HepG2 (cell line): ENCODE measurements around the gene PRKG1. TPM values are rescaled to one million over a fixed set of nuclear protein-coding genes. Genes with fewer than 3 reads are reported as not detected.

Source experiments
- ATAC-seq: fragments of 200-7000 bp; cut with Tn5 transposase; 3 replicates; pipeline ENCODE4 v1.9.1; 2020; ENCODE audit warnings: mild to moderate bottlenecking, moderate library complexity
- BruUV-seq: library from RNA; stranded (reverse); fragments of 400-500 nt; replicated peaks from 2 replicates; lab custom pipeline; 2021; lab: Mats Ljungman, UMichigan
- CTCF ChIA-PET: fragments of 300-600 bp; formaldehyde crosslinking; extraction: SDS; loops from one replicate; lab custom pipeline; 2021; ENCODE audit warnings: low total read pairs, inconsistent platforms, low intra/inter-chr PET ratio; lab: Yijun Ruan, JAX
- POLR2A ChIA-PET: fragments of 350-600 bp; sonication (Branson Sonifier 250); formaldehyde crosslinking; loops from one replicate; lab custom pipeline; 2020; ENCODE audit warnings: antibody characterized with exemption, inconsistent platforms; lab: Yijun Ruan, JAX
- DNase-seq: peaks from one replicate; pipeline ENCODE4 v3.0.0-alpha.2; 2015; ENCODE audit warnings: low spot score
- FAIRE-seq: peaks from 3 replicates; lab custom pipeline; 2011; peaks lifted over from hg19 to GRCh38; lab: Jason Lieb, UNC
- H2AFZ ChIP-seq: one replicate; pipeline ENCODE4 v1.6.1; 2011; ENCODE audit warnings: low read length, inconsistent platforms
- H3K27ac ChIP-seq: fragments of 300-600 bp; 3 replicates; pipeline ENCODE4 v1.8.0; 2011; ENCODE audit warnings: mixed run types, mild to moderate bottlenecking, mixed read lengths, low read length, inconsistent platforms; ENCODE audit not compliant: insufficient read depth; ENCODE audit errors: extremely low read length
- H3K27me3 ChIP-seq, 2 experiments: fragments of 200-600 bp in 1 of 2; 2 replicates in 1 of 2; 3 replicates in 1 of 2; pipeline versions ENCODE4 v1.6.0 to v1.8.0; 2011; ENCODE audit warnings: low read length in 2 of 2, mild to moderate bottlenecking in 2 of 2, moderate library complexity in 2 of 2, inconsistent platforms in 1 of 2; ENCODE audit not compliant: insufficient read depth in 2 of 2, control insufficient read depth in 1 of 2
- H3K36me3 ChIP-seq, 2 experiments: fragments of 200-600 bp in 1 of 2; replicated peaks in 1 of 2; 2 replicates in 1 of 2; 3 replicates in 1 of 2; pipeline versions ENCODE4 v1.5.1 to v1.8.0; 2011; ENCODE audit warnings: low read length in 2 of 2, inconsistent platforms in 1 of 2; ENCODE audit not compliant: insufficient read depth in 2 of 2, control insufficient read depth in 1 of 2
- H3K4me1 ChIP-seq: 2 replicates; pipeline ENCODE4 v1.5.1; 2012; ENCODE audit warnings: low read length, inconsistent platforms; ENCODE audit not compliant: insufficient read depth
- H3K4me2 ChIP-seq: 2 replicates; pipeline ENCODE4 v1.6.0; 2011; ENCODE audit warnings: low read depth, low read length, inconsistent platforms
- H3K4me3 ChIP-seq, 3 experiments: fragments of 200-600 bp in 1 of 3; sonication (generic), shearing (Covaris generic) in 1 of 3; replicated peaks in 1 of 3; 2 replicates each; pipeline ENCODE4 v1.5.1; 2011 to 2016; ENCODE audit warnings: low read length in 3 of 3, inconsistent platforms in 2 of 3, low read depth in 2 of 3, mild to moderate bottlenecking in 2 of 3, control low read depth in 1 of 3, mixed read lengths in 1 of 3; ENCODE audit not compliant: insufficient read depth in 1 of 3
- H3K79me2 ChIP-seq: one replicate; pipeline ENCODE4 v1.6.1; 2011; ENCODE audit warnings: low read length, inconsistent platforms; ENCODE audit not compliant: insufficient read depth
- H3K9ac ChIP-seq: 2 replicates; pipeline ENCODE4 v1.6.0; 2011; ENCODE audit warnings: mild to moderate bottlenecking, low read depth, low read length, inconsistent platforms; ENCODE audit not compliant: insufficient read depth
- H3K9me3 ChIP-seq: 2 replicates; pipeline ENCODE4 v1.5.1; 2012; ENCODE audit warnings: mild to moderate bottlenecking, low read length
- H4K20me1 ChIP-seq: 2 replicates; pipeline ENCODE4 v1.6.0; 2011; ENCODE audit warnings: inconsistent platforms, mild to moderate bottlenecking, low read length, moderate library complexity; ENCODE audit not compliant: insufficient read depth
- AKNA ChIP-seq: sonication (generic); formaldehyde crosslinking; IDR thresholded peaks from 2 replicates; pipeline ENCODE4 v1.4.0; 2020; ENCODE audit warnings: missing genetic modification reagents, borderline replicate concordance
- HNRNPK ChIP-seq: fragments of 200-400 bp; formaldehyde crosslinking; IDR thresholded peaks from 2 replicates; pipeline ENCODE4 v1.6.1; 2018; ENCODE audit warnings: low read length, low read depth, moderate library complexity, mild to moderate bottlenecking; ENCODE audit not compliant: poor library complexity, severe bottlenecking
- ZFX ChIP-seq: sonication (generic); formaldehyde crosslinking; IDR thresholded peaks from 2 replicates; pipeline ENCODE4 v1.4.0; 2020; ENCODE audit warnings: mild to moderate bottlenecking, low read depth, missing genetic modification reagents, moderate library complexity
- ZNF205 ChIP-seq: IDR thresholded peaks from 2 replicates; pipeline ENCODE4 v1.6.1; 2018; ENCODE audit warnings: missing biosample characterization, missing genetic modification reagents
- in situ Hi-C: cut with HindIII; loops from 2 replicates; pipeline ENCODE4 v1.10.0; 2017; ENCODE audit warnings: low pct_unique_long_range_greater_than_20kb; ENCODE audit not compliant: extremely low pct_ligation_motif_present
- intact Hi-C: fragments of 100-400 bp; cut with micrococcal nuclease; formaldehyde crosslinking; loops from one replicate; pipeline ENCODE4 v1.10.0; 2022; ENCODE audit not compliant: unreplicated experiment
- polyA plus RNA-seq, 8 experiments: library from polyadenylated mRNA; depleted of rRNA in 3 of 8; stranded (reverse) in 7 of 8; unstranded in 1 of 8; fragments of >200 nt; fragmentation: Illumina TruSeq in 4 of 8; extraction: Trizol in 4 of 8; gene quantifications; 2 replicates each; pipeline versions ENCODE4 v1.2.1 to v1.2.3, GENCODE V29; 2011 to 2016; ENCODE audit warnings: low read depth in 4 of 8, missing spikeins in 1 of 8, mixed read lengths in 1 of 8; ENCODE audit not compliant: insufficient read depth in 1 of 8
- total RNA-seq, 5 experiments: library from RNA; depleted of rRNA; stranded (reverse); fragments of >200 nt; fragmentation: Illumina TruSeq; extraction: Trizol; gene quantifications; 2 replicates each; pipeline ENCODE4 v1.2.3, GENCODE V29; 2016; ENCODE audit warnings: low read depth in 1 of 5

PRKG1 gene
- total and polyA plus RNA-seq, 2 of the 13 experiments (the other 11 are each of a cell fraction or from before 2014, with no cell fraction given): 0.01 TPM; not detected in 1

DNA sequence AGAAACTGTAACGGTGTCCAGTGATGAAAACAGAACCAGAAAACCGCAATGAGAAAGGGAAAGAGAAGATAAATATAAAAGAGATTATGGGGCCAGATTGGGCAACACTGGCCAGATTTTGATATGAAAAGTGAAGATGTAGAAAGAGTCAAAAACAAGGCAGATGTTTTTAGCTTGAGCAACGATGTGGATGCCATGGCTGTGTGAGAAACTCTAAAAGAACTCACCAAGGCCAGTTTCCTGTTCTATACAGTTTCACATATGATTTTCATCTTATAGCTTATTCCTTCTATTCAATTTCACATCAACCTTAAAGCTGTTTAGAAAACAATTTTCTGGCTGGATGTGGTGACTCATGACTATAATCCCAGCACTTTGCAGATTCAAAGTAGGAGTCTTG, 588.8 kb downstream of the PRKG1 start (continued):
- TF ChIP-seq AKNA (CRISPR knock-in tag) (no peak), ZFX (CRISPR knock-in tag) (no peak), HNRNPK (no peak)

DNA sequence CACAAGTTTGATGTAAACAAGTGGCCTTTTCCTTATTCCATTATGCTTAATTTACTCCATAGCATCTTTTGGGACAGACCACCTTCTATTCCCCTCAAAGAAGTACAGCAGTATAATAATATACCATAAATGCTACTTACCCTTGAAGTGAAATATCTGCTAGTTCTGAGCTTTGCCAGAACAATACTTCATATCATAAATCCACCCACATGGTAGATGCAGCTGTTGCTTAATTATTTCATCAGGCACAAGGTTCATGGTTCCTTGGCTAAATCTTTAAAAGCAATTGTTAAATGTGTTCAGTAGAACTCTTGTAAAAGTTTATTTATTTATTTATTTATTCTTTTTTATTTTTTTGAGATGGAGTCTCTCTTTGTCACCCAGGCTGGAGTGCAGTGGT, 592.2 kb downstream of the PRKG1 start:
- no peaks in the 10 kb centered on the region for H3K36me3 ChIP-seq
- H3K27me3 ChIP-seq: no peaks in the 10 kb centered on the region; a peak in 1 of 5 replicates
- H3K9me3 ChIP-seq: no peaks in the 10 kb centered on the region; the same call in 1 of the 2 replicates
- FAIRE-seq (no peak), ATAC-seq (no peak), DNase-seq (no peak)
- ChIA-PET POLR2A (no interaction called here), CTCF (no interaction called here)
- no peak overlapping the region for H3K9ac ChIP-seq
- H3K27ac ChIP-seq: no peak overlapping the region
- H3K4me2 ChIP-seq: no peak overlapping the region
- intact Hi-C loops: no loop called here
- no peaks in the 10 kb centered on the region for H3K79me2 ChIP-seq
- BruUV-seq: no TSS peak
- no peak overlapping the region for H3K4me3 ChIP-seq
- H2AFZ ChIP-seq: no peak overlapping the region
- TF ChIP-seq ZNF205 (CRISPR knock-in tag): no peak
- in situ Hi-C loops: no loop called here
- H3K4me1 ChIP-seq: no peaks in the 10 kb centered on the region
- H4K20me1 ChIP-seq: no peaks in the 10 kb centered on the region
